HG03108 (cell line): Measurements from ENCODE around the gene C10orf67.
"Not testable (repeated sequence)": the region's sequence is repeated elsewhere in the genome, so short reads cannot be mapped to it uniquely, and the experiment has no call there.

Experiments
- ATAC-seq: cut with Tn5 transposase; IDR thresholded peaks from one replicate; pipeline ENCODE4 v1.9.1; 2021; ENCODE audit warnings: moderate library complexity; ENCODE audit not compliant: unreplicated experiment

C10orf67 gene

GRCh38 chr10:23280419-23281043 lies 64.1 kb downstream of the C10orf67 start:
- no peak for ATAC-seq

- no peak for ATAC-seq
These were observed 69.2 kb downstream of the C10orf67 start for GRCh38 chr10:23275355-23275754.

GRCh38 chr10:23274179-23274578 lies 70.4 kb downstream of the C10orf67 start:
- not testable (repeated sequence) for ATAC-seq

- no peak for ATAC-seq
These were observed 74.1 kb downstream of the C10orf67 start for GRCh38 chr10:23270531-23270930.

- no peak for ATAC-seq
These were observed 81.0 kb downstream of the C10orf67 start for GRCh38 chr10:23263441-23264164.

GRCh38 chr10:23262928-23263327 lies 81.7 kb downstream of the C10orf67 start:
- no peak for ATAC-seq

- no peak for ATAC-seq
These were observed 86.1 kb downstream of the C10orf67 start for GRCh38 chr10:23258516-23258915.

- no peak for ATAC-seq
These were observed 90.8 kb downstream of the C10orf67 start for GRCh38 chr10:23253780-23254179.

- not testable (repeated sequence) for ATAC-seq
These were observed 91.7 kb downstream of the C10orf67 start for GRCh38 chr10:23252859-23253258.

- not testable (repeated sequence) for ATAC-seq
These were observed 102.8 kb downstream of the C10orf67 start for GRCh38 chr10:23241779-23242178.

- ATAC-seq: no peak
These were observed 106.6 kb downstream of the C10orf67 start for GRCh38 chr10:23238015-23238414.

GRCh38 chr10:23230582-23230981 lies 114.0 kb downstream of the C10orf67 start:
- ATAC-seq: no peak

GRCh38 chr10:23217471-23217870 lies 127.1 kb downstream of the C10orf67 start:
- no peak for ATAC-seq

GRCh38 chr10:23205972-23206642 lies 138.5 kb downstream of the C10orf67 start:
- no peak for ATAC-seq

- no peak for ATAC-seq
These were observed 139.8 kb downstream of the C10orf67 start for GRCh38 chr10:23204773-23205172.

- ATAC-seq: no peak
These were observed 140.9 kb downstream of the C10orf67 start for GRCh38 chr10:23203369-23204325.

GRCh38 chr10:23202779-23203178 lies 141.8 kb downstream of the C10orf67 start:
- no peak for ATAC-seq

- ATAC-seq: no peak
These were observed 142.8 kb downstream of the C10orf67 start for GRCh38 chr10:23201837-23202236.

GRCh38 chr10:23200997-23201652 lies 143.5 kb downstream of the C10orf67 start:
- no peak for ATAC-seq

GRCh38 chr10:23200586-23200985 lies 144.0 kb downstream of the C10orf67 start:
- ATAC-seq: no peak
